AG04450 (cell line): ENCODE results near the gene SLC5A10. TPM values are rescaled to one million over a fixed set of nuclear protein-coding genes. Genes with fewer than 3 reads are reported as not detected.
A peak's percentile ranks its signal among the peaks of the same experiment; 100 is the strongest.

Experiments
- CTCF ChIA-PET: fragments of 300-600, 350-600 bp; formaldehyde crosslinking; extraction: SDS; loops from one replicate; lab custom pipeline; 2022; ENCODE audit warnings: antibody characterized with exemption, inconsistent platforms; lab: Charles Lee
- POLR2A ChIA-PET: fragments of 350-600 bp; formaldehyde crosslinking; extraction: SDS; loops from one replicate; lab custom pipeline; 2021; ENCODE audit warnings: antibody characterized with exemption, inconsistent platforms; lab: Yijun Ruan, JAX
- DNase-seq: peaks from one replicate; pipeline ENCODE4 v3.0.0-alpha.2; 2011; ENCODE audit warnings: low read depth, low spot score
- H3K27ac ChIP-seq: one replicate; pipeline ENCODE4 v1.5.1; 2012; ENCODE audit warnings: low read depth, low read length, control low read depth
- H3K27me3 ChIP-seq: one replicate; pipeline ENCODE4 v1.6.0; 2012; ENCODE audit warnings: low read length; ENCODE audit not compliant: control insufficient read depth, insufficient read depth
- H3K4me3 ChIP-seq: 2 replicates; pipeline ENCODE4 v1.5.1; 2011; ENCODE audit warnings: mild to moderate bottlenecking, low read depth, low read length, control low read depth
- H3K9me3 ChIP-seq: 2 replicates; pipeline ENCODE4 v1.5.1; 2012; ENCODE audit warnings: low read length; ENCODE audit not compliant: control insufficient read depth, insufficient read depth
- polyA plus RNA-seq: library from polyadenylated mRNA; depleted of rRNA; stranded (reverse); fragments of >200 nt; gene quantifications from 2 replicates; pipeline ENCODE4 v1.2.3, GENCODE V29; 2011
- TF ChIP-seq, protein P1 (sequence below): IDR thresholded peaks from 2 replicates; pipeline ENCODE4 v1.5.1; 2011; ENCODE audit warnings: low read depth, low read length, control low read depth, inconsistent platforms

Gene SLC5A10
- polyA plus RNA-seq, 1 experiment = not detected

DNA sequence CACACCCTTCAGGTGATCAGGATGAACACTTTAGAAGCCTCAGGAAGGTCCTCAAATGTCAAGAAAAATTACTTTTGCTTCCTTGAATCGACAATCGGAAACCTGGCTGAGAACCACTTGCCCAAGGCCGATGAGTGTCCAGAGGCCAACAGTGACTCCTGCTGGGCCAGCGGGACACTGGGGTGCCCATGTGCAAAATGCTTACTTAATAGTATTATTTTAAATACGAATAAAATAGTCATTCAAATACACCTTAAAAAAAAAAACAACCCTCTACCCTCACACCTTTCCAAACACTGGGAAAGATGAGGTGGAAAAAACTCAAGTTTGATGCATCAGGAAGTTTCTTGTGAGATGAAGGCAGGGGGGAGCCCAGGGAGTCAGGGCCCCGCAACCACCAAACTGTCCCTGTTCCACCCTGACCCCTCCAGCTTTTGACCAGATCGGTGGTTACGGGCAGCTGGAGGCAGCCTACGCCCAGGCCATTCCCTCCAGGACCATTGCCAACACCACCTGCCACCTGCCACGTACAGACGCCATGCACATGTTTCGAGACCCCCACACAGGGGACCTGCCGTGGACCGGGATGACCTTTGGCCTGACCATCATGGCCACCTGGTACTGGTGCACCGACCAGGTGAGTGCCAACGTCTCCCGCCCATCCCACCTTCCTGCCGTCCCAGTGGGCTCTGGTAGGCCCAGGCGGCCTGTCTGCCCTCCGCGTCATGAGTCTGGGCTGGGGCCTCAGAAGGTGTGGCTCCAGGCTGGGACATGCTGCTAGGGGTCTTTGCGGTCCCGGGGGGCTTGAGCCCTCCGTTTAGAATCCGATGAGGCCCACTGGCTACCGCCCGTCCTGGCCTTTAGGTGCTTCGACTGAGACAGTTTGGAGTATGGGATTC, 18.9 kb downstream of the SLC5A10 start:
- POLR2A ChIA-PET = no interaction called here
- no peak overlapping the region for H3K27ac ChIP-seq
- TF ChIP-seq, protein P1, sequence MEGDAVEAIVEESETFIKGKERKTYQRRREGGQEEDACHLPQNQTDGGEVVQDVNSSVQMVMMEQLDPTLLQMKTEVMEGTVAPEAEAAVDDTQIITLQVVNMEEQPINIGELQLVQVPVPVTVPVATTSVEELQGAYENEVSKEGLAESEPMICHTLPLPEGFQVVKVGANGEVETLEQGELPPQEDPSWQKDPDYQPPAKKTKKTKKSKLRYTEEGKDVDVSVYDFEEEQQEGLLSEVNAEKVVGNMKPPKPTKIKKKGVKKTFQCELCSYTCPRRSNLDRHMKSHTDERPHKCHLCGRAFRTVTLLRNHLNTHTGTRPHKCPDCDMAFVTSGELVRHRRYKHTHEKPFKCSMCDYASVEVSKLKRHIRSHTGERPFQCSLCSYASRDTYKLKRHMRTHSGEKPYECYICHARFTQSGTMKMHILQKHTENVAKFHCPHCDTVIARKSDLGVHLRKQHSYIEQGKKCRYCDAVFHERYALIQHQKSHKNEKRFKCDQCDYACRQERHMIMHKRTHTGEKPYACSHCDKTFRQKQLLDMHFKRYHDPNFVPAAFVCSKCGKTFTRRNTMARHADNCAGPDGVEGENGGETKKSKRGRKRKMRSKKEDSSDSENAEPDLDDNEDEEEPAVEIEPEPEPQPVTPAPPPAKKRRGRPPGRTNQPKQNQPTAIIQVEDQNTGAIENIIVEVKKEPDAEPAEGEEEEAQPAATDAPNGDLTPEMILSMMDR = peak; percentile 25
- no peak for DNase-seq
- no peaks in the 10 kb centered on the region for H3K27me3 ChIP-seq
- H3K9me3 ChIP-seq = no peaks in the 10 kb centered on the region; the same call in 1 of the 2 replicates
- no peak overlapping the region for H3K4me3 ChIP-seq
- CTCF ChIA-PET = interaction anchor here (1.8 kb wide), 1 partner anchor 10 kb away, joined by 5 read pairs; no protein-coding TSS in a partner anchor

DNA sequence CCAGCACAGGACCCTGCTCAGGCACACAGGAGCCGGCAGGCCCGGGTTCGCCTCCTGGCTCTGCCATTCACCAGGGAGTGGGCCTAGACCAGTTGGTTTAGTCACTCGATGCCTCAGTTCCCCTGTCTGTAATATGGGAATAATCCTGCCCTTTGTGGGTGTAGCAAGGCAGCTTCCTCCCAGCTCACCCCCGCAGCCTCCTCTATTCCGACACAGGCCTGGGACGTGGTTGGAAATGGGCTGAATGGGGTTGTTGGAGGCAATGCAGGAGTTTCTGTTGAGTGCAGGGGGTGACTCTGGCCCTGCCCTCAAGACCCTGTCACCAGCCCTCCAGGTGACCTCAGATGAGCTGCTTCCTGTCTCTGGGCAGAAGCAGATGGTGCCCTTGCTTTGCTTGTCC, 19.8 kb downstream of the SLC5A10 start:
- no peak for DNase-seq
- CTCF ChIA-PET = interaction anchor here (2.0 kb wide), 1 partner anchor 11 kb away, joined by 9 read pairs; no protein-coding TSS in a partner anchor

DNA sequence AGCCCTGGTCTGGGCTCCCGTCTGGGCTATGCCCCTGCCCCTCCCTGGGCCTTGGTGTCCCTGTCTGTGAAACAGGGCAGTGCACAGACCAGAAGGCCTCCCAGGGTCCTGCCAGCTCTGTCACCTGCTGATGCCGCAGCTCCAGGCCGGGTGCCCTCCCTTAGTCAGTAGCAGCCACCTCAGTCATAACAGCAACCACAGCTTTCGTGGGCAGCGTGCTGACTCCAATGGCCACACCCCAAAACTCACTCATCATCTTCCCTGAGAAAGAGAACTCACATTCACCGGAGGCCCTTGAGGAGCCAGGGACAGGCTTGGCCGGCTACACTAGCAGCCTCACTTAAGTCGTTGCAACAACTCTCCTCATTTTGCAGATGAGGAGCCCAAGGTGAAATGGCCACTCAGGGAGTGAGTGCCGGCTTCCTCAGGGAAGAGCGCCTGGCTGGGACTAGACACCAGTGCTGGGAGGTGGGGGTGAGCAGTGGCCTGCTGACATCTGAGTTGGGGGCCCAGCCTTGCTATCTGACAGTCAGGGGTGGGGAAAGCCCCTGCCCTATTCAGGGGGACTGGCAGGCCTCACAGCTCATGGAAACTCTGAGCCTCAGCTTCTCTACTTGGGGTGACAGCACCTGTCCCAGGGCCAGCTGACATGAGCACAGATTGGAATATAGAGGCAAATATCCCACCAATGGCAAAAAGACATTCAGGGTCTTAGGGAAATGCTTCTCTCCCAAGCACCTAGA, 22.6 kb downstream of the SLC5A10 start:
- H3K9me3 ChIP-seq = no peaks in the 10 kb centered on the region
- H3K27me3 ChIP-seq = no peaks in the 10 kb centered on the region
- POLR2A ChIA-PET = no interaction called here
- CTCF ChIA-PET = no interaction called here
- TF ChIP-seq, protein P1 = no peak
- H3K4me3 ChIP-seq = no peak overlapping the region
- H3K27ac ChIP-seq = no peak overlapping the region
- no peak for DNase-seq

More for the DNA sequence above, 19.8 kb downstream of the SLC5A10 start:
- H3K27ac ChIP-seq = no peak overlapping the region
- H3K4me3 ChIP-seq = no peak overlapping the region
- H3K9me3 ChIP-seq = no peaks in the 10 kb centered on the region; the same call in 1 of the 2 replicates
- POLR2A ChIA-PET = no interaction called here
- TF ChIP-seq, protein P1 = no peak
- no peaks in the 10 kb centered on the region for H3K27me3 ChIP-seq

DNA sequence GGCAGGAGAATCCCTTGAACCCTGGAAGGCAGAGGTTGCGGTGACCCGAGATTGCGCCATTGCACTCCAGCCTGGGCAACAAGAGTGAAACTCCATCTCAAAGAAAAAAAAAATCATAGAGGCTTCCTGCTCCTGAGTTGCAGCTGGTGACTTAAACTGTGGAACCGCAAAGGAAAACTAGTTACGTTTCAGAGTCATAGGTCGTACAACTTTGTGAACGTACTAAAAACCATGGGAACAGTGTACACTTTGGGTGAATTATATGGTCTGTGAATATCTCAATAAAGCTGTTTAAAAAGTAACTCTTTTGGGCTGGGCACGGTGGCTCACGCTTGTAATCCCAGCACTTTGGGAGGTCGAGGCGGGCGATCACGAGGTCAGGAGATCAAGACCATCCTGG, 23.6 kb downstream of the SLC5A10 start:
- no peak overlapping the region for H3K4me3 ChIP-seq
- no peaks in the 10 kb centered on the region for H3K27me3 ChIP-seq
- ChIA-PET POLR2A (no interaction called here), CTCF (interaction anchor here (1.2 kb wide), 1 partner anchor 14 kb away, joined by 4 read pairs; no protein-coding TSS in a partner anchor)
- TF ChIP-seq, protein P1 = no peak
- no peaks in the 10 kb centered on the region for H3K9me3 ChIP-seq
- no peak overlapping the region for H3K27ac ChIP-seq
- no peak for DNase-seq
